GM19043 (cell line): ENCODE measurements around the gene SOCS2.
A peak's percentile ranks its signal among the peaks of the same experiment; 100 is the strongest.
"Not testable (repeated sequence)": the region's sequence is repeated elsewhere in the genome, so short reads cannot be mapped to it uniquely, and the experiment has no call there.

Experiments used
- ATAC-seq: cut with Tn5 transposase; IDR thresholded peaks from one replicate; pipeline ENCODE4 v1.9.1; 2021; ENCODE audit warnings: low read depth; ENCODE audit not compliant: unreplicated experiment

Gene SOCS2

DNA sequence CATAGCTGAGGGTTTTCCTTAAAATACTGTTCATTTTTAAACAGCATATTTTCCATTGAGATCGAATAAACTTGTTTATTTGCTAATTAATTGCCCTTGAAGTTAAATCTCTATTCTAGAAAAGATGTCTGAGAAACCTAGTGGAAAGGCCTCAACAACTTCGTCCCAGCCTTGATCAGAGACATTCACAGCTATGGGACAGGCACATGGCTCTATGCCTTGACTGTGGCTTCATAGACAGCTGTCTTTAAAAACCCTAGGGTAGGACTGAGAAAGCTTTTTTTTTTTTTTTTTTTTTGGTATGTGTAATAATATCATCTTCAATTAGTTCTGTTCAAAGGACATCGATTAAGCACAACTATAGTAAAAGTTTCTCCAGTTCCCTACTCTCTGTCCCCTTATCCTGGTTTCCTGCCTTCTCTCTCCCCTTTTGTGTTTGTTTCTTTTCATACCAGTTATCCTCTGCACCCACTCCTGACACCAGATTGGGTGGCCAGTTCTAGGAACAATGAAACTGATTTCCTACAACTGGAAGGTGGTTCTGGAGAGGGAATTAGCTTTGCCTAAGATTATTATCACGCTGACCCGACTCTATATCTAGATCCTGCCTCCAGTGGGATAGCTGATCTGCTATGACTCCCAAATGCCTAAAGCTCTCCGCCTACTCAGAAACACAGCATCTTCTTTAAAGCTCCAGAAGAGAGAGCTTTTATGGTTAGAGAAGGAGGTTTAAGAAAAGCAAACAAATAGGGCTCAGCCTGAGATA is 20.3 kb downstream of the SOCS2 start:
- ATAC-seq, result no peak

GRCh38 chr12:93593843-93594242 is 21.4 kb downstream of the SOCS2 start:
- ATAC-seq, result no peak

GRCh38 chr12:93594766-93595311 is 22.4 kb downstream of the SOCS2 start:
- ATAC-seq, result no peak

DNA sequence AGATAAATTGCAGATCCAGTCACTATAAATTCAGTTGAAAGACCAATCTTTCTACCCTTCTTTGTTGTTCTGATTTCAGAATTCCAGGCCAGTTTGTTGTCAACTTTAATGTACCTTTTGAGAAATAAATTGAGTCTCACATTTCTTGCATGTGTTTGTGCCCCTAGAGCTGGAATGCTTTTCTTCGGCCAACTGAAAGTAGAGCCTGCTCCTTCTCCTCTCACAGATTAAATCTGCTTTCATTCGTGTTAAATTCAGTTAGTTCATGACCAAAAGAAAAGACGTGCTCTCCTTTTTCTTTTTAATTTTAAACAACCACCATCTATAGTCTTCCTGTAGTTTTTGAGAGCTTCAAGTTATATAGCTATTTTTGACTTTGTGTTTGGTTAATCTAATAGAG is 22.9 kb downstream of the SOCS2 start:
- no peak for ATAC-seq

- no peak for ATAC-seq
Measured at GRCh38 chr12:93597608-93598007, 25.1 kb downstream of the SOCS2 start.

DNA sequence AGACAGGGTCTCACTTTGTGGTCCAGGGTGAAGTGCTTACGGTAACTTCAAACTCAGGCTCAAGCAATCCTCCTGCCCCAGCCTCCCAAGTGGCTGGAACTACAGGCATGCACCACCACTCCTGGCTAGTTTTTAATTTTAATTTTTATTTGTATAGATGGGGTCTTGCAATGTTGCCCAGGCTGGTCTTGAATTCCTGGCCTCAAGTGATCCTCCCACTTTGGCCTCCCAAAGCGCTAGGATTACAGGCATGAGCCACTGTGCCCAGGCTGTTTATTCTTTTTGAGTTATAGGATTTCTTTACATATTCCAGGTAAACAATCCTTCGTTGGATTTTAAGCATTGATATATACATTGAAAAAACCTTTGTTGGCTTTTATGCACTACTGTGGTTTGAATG is 26.7 kb downstream of the SOCS2 start:
- ATAC-seq, result no peak

DNA sequence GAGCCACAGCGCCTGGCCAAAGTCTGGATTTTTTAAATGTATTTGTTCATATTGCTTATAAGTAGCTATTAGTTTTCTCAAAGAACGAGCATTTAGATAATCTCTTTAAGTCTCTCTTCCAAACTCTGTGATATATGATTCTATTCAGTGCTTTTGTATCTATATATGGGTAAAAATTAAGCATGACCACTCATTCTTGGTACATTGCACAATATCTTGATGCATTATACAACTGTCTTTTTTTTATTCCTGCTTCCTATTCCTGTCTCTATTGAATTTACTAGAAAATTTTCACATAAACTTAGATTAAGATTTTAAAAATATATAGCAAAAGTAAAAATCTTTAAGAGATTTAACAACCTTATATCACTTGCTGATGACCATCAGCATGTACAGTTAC is 29.1 kb downstream of the SOCS2 start:
- ATAC-seq, result no peak

GRCh38 chr12:93602897-93603668 is 30.6 kb downstream of the SOCS2 start:
- ATAC-seq, result no peak

- no peak for ATAC-seq
Measured at GRCh38 chr12:93603762-93604161, 31.3 kb downstream of the SOCS2 start.

- no peak for ATAC-seq
Measured at GRCh38 chr12:93608313-93608712, 35.8 kb downstream of the SOCS2 start.

DNA sequence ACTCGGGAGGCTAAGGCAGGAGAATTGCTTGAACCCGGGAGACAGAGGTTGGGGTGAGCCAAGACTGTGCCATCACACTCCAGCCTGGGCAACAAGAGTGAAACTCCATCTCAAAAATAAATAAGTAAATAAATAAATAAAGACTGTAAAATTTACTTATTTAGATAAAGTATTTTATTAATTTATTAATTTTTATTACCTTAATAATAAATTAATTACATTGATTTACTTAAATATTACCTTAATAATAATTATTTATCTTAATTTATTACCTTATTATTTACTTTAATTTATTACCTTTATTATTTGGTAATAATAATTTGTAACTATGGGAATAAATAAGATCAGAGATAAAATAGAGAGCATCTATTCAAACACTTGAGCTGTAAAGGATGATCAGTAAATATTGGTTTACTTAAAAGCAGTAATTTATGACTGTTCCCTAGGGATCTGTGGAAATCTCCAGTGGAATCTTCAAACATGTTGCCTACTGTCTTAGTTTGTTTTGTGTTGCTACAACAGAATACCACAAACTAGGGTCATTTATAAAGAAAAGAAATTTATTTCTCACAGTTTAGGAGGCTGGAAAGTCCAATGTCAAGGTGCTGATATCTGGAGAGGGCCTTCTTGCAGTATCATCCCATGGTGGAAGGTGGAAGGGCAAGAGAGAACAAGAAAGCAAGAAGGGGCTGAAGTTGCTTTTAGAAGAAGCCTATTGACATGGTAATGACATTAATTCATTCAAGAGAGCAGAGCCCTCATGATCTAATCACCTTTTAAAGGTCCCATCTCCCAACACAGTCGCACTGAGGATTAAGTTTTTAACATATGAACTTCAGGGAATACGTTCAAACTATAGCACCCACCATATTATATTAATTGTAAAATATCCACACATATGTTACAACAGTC is 37.1 kb downstream of the SOCS2 start:
- no peak for ATAC-seq

- ATAC-seq, result no peak
Measured at GRCh38 chr12:93612776-93613175, 40.3 kb downstream of the SOCS2 start.

GRCh38 chr12:93614917-93615596 is 42.6 kb downstream of the SOCS2 start:
- no peak for ATAC-seq

- no peak for ATAC-seq
Measured at GRCh38 chr12:93616584-93617101, 44.2 kb downstream of the SOCS2 start.

DNA sequence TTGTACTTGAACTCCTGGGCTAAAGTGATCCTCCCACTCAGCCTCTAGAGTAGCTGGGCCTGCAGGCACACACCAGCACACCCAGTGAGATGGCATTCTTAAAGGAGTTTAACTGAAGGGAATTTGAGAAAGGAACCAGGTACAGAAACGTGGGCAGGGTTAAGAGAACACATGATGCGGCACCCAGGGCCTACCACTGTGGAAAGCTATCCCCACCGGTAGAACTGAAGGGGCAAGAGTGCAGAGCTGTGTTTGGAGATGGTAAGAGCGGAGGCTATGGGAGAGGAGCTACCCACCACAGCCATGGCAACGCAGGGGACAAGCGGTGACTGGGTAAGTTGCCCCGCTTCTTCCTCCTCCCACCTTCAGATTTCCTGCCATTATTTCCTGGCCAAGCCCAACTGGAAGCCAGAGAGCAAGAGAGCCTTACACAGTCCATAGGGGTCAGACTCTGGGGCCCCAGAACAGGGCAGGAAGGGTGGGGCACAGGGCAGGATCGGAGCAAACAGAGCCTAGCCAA is 46.5 kb downstream of the SOCS2 start:
- no peak for ATAC-seq

GRCh38 chr12:93621986-93622385 is 49.5 kb downstream of the SOCS2 start:
- no peak for ATAC-seq

DNA sequence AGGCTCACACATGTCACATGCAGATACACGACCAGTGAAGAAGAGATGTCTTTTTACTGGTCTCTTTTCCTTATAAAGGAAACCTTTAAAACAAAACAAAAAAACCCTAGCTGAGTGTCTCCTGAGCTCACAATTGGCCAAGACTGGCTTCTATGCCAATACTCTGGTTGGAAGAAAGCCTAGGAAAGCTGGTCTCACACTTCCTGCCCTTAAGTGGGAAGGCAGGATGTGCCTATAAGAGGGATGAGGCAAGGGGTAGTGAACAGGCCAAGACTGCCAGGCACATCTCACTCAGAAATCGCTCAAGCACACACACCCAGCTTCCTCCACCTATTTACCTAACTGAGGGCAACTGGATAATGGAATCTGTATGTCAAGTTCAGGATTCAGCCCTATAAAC is 50.0 kb downstream of the SOCS2 start:
- no peak for ATAC-seq

DNA sequence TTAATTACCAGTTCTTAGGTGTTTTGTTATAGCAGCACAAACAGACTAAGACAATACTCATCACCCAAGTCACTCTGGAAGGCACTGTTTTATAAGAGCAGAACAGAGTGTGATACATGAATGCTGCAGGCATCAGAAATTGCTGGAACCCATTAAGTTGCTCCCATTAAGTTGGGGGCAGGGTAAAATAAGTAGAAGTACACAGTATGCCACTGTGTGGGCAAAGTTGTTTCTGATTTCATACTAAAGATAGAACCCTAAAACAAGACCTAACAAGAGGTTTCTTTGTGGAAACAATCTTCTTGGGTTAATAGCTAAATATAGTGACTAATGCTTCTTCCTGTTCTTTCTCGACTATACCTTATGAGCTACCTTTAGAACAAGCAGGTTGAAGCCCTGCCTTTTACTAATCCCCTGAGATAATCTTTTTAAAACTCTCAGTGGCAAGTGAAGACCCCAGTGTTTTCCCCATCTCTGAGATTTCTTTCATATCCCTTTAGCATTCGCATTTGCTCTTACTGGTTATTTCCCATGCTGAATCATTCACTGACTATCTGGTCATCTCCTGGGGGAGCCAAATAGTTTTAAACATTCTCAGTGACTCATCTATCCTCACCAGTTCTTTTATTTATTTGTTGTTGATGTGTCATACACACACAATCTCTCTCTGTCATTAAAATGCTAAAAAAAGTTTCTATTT is 52.3 kb downstream of the SOCS2 start:
- ATAC-seq, result peak; percentile 71

GRCh38 chr12:93625295-93625645 is 52.8 kb downstream of the SOCS2 start:
- ATAC-seq, result not testable (repeated sequence)
